Measurements from ENCODE around the gene STAC.

STAC gene, protein sequence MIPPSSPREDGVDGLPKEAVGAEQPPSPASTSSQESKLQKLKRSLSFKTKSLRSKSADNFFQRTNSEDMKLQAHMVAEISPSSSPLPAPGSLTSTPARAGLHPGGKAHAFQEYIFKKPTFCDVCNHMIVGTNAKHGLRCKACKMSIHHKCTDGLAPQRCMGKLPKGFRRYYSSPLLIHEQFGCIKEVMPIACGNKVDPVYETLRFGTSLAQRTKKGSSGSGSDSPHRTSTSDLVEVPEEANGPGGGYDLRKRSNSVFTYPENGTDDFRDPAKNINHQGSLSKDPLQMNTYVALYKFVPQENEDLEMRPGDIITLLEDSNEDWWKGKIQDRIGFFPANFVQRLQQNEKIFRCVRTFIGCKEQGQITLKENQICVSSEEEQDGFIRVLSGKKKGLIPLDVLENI

DNA sequence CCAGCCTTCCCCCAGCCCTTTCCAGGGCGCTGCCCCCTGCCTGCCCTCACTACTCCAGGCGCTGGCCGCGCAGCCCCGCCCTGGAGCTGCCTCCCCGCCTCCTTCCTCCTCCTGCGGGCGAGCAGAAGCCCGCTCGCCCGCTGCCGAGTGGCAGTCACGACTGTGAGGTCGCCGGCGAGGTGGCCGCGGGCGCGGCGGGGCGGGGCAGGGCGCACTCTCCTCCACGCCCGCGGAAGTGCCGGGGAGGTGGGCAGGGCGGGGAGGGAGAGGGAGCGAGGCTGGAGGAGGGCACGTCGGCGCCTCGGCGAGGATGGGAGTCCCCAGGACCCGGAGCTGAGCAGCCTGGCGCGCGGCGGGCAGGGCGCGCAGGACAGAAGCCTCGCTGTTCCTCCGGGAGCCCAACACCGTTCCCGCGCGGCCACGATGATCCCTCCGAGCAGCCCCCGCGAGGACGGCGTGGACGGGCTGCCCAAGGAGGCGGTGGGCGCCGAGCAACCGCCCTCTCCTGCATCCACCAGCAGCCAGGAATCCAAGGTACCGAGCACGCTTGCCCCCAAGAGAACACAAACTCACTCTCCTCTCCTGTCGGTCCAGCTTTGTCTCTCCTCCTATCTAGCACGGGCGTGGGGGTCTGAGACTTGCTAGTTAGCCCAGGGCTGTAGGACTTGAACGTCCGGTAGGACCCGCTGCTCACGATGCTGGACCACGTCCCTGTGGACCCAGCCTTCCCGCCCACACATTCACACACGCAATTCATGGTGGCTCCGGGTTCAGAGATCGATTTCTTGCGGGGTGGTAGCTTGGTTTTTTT is at the start of gene STAC:
TSS of gene STAC (plus strand) at position 284 of the 811 bp plus-strand sequence. CDS start at position 424, 140 bp downstream.
- TF ChIP-seq, protein P1, sequence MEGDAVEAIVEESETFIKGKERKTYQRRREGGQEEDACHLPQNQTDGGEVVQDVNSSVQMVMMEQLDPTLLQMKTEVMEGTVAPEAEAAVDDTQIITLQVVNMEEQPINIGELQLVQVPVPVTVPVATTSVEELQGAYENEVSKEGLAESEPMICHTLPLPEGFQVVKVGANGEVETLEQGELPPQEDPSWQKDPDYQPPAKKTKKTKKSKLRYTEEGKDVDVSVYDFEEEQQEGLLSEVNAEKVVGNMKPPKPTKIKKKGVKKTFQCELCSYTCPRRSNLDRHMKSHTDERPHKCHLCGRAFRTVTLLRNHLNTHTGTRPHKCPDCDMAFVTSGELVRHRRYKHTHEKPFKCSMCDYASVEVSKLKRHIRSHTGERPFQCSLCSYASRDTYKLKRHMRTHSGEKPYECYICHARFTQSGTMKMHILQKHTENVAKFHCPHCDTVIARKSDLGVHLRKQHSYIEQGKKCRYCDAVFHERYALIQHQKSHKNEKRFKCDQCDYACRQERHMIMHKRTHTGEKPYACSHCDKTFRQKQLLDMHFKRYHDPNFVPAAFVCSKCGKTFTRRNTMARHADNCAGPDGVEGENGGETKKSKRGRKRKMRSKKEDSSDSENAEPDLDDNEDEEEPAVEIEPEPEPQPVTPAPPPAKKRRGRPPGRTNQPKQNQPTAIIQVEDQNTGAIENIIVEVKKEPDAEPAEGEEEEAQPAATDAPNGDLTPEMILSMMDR (IDR thresholded peaks at IDR 0.05; ENCODE audit: borderline replicate concordance, insufficient read depth, low read depth, low read length) = no peak
- H3K4me3 ChIP-seq (ENCODE audit: low read depth, low read length) = no peak within 1 kb of the TSS

DNA sequence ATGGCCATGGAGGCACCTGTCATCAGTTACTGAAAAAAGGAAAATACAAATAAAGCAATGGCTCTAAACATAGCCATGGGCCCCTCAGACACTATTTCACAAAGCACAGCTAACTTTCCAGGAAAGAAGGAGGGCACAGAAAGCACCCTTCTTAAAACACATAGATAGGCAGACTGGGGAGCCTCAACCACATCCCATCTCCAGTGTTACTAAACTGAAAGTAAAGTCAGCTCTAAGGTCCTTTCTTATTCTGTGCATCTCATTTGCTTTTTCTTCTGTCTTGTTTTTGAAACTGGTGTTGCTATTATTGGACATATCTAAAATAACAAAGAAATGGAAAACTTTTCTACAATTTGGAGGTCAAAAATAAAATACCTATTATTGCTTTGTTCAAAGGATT is 48.2 kb upstream of the STAC start:
- TF ChIP-seq, protein P1 (IDR thresholded peaks at IDR 0.05; ENCODE audit: borderline replicate concordance, insufficient read depth, low read depth, low read length) = no peak
- no peak overlapping the region for H3K4me3 ChIP-seq (ENCODE audit: low read depth, low read length)

DNA sequence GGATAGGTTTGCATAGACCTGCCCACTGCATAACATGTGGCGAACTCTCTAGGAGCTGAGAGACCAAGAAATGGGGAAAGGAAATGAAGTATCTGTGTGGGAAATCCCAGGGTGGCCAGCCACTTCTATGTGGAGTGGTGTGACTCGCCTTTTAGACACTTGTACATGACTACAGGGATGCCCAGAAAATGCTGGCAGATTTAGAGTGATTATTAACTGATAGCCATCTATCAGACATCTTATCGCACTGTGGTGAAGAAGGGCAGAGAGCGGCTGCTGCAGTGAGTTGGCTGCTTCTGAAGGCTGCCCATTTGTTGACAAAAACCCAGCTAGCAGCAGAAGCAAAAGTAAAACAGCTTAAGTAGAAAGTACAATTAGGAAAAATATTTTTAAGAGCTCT is 18.1 kb upstream of the STAC start:
- TF ChIP-seq, protein P1 (IDR thresholded peaks at IDR 0.05; ENCODE audit: borderline replicate concordance, insufficient read depth, low read depth, low read length) = no peak
- H3K4me3 ChIP-seq (ENCODE audit: low read depth, low read length) = no peak overlapping the region

DNA sequence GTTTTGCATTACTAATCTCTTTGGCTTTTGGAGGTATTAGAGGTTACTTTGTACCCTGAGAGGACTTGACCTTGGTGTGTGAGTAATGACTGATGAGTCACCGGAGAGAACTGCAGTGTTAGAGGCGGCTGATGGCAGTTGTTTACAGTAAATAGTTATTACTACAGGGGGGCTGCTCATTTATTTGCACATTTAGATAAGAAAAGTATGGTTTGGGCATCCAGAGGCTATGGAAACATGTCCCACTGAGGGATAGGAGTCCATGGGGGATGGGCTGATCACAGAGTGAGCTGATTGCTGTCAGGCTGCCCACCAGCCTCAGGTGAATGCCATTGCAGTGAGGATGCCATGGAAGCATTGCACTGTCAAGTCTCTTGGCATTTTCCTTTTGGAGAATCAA is 17.3 kb upstream of the STAC start:
- TF ChIP-seq, protein P1 (IDR thresholded peaks at IDR 0.05; ENCODE audit: borderline replicate concordance, insufficient read depth, low read depth, low read length) = no peak

DNA sequence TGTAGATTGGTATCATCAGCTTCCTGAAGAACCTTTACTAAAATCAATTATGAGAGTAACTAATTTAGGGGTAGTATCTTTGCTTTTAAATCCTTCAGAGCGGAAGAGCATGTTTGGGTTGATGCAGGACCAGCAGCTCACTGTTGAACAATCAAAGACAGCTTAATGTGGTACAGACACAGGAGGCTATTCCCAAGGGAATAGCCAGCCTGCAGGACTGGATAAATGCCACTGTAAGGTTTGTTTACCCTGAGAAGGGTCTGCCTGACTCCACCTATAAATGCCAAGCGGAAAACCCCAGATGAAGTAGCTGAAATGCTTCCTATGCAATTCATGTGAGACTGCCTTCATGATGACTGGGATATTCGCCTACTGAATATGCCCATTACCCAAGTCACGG is 16.0 kb upstream of the STAC start:
- TF ChIP-seq, protein P1 (IDR thresholded peaks at IDR 0.05; ENCODE audit: borderline replicate concordance, insufficient read depth, low read depth, low read length) = no peak
- H3K4me3 ChIP-seq (ENCODE audit: low read depth, low read length) = no peak overlapping the region

More for the DNA sequence above, 17.3 kb upstream of the STAC start:
- no peak overlapping the region for H3K4me3 ChIP-seq (ENCODE audit: low read depth, low read length)

DNA sequence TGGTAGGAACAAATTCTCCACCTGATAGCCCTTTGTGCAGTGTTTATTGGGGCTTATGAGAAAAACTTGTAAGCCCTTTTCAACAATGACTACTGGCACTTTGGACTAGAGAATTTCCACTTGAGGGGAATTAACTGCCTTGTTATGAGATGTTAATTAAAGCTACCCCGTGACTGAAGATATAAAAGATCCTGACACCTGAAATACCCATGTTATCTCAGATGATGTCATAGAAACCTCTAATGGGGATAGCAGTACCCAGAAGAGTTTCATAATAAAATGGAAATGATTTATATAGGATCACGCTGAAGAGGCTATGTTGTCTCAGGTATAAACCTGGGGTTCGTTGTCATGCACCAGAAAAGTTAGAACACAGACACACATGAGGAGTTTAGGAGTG is 14.5 kb upstream of the STAC start:
- TF ChIP-seq, protein P1 (IDR thresholded peaks at IDR 0.05; ENCODE audit: borderline replicate concordance, insufficient read depth, low read depth, low read length) = no peak
- no peak overlapping the region for H3K4me3 ChIP-seq (ENCODE audit: low read depth, low read length)
